Suppressor macrophage (primary cell): ENCODE data around the gene GSTA2.
"Not testable (repeated sequence)": the region's sequence is repeated elsewhere in the genome, so short reads cannot be mapped to it uniquely, and the experiment has no call there.

Experiments
- DNase-seq, 4 experiments: peaks; one replicate each; pipeline ENCODE4 v3.0.0-alpha.2; 2020 to 2022

Gene GSTA2

DNA sequence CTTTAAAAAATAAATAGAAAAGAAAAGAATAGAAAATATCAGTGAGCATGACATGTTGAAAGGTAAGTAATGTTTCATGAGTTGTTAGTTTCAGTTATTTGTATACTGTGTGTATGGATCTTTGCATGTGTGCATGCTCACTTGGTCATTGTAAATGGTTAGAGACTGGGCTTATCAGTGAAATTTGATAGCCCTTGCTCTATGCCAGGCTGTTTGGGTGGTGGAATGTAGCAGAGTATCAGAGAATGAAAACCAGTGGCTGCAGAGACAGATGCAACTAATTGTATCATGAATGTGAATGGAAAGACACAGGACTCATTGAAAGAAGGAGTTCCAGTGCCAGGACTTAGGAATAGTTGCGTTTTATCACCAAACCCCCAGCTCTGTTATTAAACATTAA is 4.2 kb downstream of the GSTA2 start:
- DNase-seq: no peak

DNA sequence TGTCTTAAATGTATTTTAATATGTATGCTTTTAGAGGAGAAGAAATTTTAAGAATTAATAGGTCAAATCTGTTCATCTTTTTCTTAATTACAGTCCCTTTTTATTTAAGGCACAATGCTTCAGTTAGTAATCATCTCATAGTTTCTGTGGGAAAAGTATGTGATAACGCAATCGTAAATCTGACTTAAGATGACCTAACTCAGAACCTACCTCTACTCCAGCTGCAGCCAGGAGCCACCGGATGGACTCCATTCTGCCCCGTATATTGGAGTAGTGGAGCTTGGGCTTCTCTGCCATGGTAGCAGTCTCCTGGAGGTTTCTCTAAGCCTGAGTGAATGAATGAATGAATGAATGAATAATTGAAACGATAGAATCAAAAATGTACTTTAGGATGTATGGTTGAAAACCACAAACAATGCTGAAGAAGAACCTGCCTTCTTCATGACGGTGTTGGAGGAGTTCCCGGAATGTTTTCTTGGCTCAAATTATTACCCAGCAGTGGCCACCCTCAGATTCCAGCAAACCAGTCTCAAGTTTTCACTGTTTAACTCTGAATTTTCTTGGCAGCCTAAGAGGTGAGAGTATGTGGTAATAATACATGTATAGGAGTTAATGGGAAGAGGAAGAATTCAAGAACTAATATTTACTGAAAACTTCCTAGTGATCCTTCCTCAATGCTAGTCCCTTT is 5.5 kb downstream of the GSTA2 start:
- DNase-seq: not testable (repeated sequence)

DNA sequence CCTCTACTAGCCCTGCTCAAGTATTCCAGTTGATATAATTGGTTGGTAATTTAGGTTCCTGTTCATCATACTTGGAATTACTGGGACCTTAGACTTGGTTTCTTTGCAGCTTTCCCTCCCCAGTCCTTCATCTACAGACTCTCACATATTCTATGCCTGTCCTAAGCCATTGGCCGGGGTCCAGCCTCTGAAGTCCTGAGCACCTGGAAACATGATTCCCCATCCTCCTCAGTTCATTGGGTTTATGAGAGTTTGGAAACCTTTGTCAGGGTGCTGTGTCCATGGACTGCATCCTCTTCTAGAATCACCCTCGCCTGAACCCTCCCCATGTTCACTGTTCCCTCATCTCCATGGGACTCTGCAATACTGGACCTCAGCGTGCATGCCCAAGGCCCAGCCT is 8.8 kb downstream of the GSTA2 start:
- DNase-seq: no peak

DNA sequence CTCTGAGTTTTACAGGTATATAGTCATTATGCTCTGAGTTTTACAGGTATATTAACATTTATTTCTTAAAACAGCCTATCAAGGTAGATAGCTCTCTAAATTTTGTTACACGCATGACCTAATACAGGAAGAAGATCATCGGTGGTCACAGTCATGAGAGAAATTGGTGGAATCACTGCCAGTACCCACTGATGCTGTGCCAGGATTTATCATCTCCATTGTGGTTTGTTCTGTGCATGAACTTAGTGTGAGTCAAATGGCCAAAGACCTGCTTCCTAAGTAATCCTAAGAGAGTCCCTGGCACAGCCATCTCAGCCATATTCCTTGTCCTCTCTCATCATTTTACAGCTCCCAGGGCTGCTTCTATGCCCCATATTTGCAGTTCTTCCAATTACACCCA is 10.1 kb downstream of the GSTA2 start:
- not testable (repeated sequence) for DNase-seq

DNA sequence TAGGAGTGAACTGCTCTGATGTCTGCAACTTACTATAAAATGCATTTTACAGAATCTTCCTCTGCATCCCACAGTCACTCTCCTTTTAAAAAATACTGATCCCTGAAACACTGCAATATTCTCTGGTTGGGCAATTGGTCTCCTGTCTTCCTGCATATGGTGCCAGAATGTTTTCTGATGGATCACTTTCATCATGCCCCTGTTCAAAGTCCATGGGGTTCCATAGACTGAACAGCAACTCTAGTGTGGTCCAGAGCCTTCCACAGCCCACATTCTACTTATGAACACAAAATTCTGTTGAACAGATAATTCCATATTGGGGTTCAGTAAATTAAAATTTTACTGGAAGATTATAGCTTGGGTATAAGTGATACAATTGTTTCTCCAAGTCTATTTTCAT is 11.0 kb downstream of the GSTA2 start:
- DNase-seq: no peak

DNA sequence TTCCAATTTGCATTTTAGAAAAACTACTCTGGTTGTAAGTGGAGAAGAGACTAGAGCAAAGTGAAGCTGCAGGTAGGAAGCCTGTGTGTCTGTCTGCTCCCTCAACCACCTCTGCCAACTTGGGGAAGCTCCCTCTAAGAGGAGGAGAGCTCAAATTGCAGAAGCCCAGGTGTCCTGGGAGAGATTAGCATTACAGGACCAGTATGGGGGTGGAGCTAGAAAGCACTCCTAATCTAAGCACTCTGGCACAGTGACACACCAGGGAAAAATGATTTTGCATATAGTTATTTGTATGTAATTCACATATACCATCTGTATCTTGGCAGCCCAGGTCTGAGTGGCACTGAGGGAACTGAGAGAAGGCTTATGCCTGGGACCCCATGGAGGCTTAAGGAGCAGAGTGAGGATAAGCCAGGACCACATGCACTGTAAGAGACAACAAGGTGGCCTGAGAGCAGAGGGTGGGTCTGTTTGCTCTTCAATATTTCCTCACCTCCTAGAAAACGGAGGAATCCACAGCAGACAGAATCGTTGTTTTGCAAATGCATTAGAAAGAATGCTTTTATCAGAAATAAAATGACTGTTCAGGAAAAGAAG is 13.6 kb downstream of the GSTA2 start:
- DNase-seq: no peak

DNA sequence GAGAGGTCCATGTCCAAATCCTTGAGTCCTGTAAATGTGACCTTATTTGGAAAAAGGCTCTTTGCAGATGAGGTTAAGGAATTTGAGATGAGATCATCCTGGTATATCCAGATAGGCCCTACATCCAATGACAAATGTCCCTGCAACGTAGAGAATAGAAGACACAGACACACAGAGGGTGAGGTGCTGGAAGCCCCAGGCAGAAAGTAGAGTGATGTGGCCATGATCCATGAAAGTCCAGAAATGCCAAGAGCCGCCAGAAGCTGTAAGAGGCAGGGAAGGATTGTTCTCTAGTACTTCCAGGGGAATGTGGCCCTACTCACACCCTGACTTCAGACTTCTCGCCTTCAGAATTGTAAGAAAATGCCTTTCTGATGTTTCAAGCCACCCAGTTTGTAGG is 16.0 kb downstream of the GSTA2 start:
- DNase-seq: not testable (repeated sequence)

DNA sequence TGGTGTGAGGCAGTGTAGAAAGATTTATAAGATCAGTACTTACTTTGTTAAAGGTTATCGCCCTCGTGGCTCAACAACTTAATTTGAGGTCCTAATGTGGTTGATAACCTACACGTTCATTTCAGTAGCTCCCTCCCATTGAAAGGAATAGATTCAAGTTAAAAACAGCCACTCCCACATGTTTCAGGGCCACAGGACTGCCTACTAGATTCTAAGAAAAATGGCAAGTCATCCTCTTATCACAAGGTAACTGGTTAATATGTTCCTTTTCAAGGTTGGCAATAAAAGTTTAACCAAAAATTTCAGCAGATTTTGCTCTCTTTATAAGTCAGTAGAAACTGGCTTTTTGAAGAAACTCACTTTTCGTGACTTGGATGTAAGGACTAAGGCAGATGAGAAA is 17.1 kb downstream of the GSTA2 start:
- DNase-seq: no peak

DNA sequence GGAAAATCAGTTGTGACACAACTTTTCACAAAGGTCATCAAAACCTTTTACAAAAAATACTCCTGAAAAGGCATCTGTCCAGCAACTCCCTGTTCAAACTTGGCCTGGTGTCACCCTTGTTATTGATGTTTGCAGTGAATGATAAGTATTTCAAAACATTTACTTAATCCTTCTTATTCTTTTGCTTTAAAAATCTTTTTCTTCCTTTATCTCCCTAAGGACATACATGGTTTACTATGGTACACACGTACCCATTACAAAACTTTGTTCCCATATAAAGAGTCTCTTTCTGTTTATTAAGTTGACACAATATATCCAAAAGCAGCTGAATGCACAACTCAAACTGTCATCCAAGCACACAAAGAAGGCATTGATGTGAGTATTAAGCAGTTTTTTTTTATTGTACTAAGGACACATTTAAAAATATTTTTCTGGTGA is 17.5 kb downstream of the GSTA2 start:
- DNase-seq: no peak

DNA sequence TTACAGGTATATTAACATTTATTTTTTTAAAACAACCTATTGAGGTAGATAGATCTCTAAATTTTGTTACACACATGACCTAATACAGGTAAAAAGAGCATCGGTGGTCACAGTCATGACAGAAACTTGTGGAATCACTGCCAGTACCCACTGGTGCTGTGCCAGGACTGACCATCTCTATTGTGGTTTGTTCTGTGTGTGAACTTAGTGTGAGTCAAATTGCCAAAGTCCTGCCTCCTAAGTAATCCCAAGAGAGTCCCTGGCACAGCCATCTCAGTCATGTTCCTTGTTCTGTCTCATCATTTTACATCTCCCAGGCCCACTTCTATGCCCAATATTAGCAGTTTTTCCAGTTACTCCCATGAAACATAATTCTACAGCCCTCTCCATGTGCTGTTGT is 21.4 kb downstream of the GSTA2 start:
- no peak for DNase-seq

DNA sequence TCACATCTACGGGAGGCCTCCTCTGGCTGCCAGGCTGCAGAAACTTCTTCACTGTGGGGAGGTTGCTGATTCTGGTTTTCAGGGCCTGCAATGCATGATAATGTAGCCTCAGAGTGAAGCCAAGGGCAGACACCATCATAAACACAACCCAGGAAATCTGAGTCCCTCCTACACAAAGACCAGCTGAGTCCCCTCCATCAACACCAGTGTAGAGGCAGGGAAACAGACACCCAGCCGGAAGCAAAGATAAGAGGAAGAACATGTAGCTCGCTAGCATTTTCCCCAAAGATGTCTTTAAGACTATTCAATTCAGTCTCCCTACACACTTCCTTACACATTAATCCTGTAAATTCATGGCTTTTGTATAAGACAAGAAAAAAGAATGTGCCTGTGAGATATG is 23.6 kb downstream of the GSTA2 start:
- no peak for DNase-seq

DNA sequence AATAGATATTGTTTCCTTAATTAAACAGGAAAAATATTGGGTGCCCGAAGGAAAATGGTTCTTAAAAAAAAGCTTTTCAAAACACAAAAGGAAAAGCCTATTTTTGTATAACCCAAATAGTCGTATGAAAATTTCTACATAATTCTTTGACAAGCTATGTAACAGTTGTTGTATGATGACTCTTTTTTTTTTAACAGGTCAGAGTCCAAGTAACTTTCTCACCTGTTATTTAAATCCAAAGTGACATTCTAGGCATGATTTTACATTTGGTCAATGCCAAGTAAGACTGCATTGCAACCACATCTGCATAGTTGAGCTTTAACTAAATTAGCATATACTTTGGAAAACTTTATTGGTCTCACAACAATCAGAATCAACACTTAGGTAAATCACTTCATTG is 24.1 kb downstream of the GSTA2 start:
- no peak for DNase-seq

DNA sequence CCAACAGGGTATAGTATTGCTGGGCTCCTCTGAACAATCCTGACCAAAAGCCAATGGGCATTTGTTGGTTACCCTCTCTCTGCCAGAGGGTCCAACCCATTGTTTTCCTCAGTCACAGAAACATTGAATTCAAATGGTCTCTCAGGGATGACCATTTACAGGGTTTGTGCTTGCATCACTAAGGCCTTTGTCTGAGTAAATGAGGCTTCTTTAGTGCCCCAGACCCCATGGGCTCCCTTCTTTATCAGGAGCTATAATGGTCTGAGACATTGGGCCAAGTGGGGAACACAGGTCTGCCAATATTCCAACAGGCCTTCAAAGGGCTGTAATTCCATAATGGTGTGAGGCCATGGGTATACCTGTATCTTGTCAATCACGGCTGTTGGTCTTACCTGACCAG is 27.1 kb downstream of the GSTA2 start:
- DNase-seq: no peak

DNA sequence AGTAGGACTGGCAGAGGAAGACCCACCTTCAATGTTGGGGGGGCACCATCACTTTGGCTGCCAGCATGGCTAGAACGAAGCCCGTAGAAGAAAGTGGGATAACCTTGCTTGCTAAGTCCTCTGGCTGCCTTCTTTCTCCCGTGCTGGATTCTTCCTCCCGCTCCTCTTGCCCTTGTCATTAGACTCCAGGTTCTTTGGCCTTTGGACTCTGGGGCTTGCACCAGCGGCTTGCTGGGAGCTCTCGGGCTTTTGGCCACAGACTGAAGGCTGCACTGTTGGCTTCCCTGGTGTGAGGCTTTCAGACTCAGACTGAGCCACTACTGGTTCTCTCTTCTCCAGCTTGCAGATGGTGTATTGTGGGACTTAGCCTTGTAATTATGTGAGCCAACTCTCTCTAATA is 28.2 kb downstream of the GSTA2 start:
- no peak for DNase-seq

DNA sequence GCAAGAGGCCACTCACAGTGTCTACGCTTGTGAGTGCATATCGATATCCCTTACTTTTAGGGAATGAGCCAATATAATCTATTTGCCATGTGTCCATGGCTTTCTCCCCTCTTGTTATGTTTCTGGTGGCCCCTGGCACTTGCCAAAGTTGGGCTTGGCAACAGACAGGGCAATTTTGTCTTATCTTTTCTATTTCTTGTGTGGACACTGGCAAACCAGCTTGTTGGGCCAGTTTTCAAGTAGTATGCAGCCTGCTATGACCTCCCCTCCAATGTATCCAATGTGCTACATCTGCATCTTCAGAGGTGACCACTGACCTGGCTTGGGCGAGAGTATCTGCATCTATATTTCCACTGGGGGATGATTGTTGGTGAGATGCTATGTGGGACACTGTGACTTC is 29.2 kb downstream of the GSTA2 start:
- no peak for DNase-seq

DNA sequence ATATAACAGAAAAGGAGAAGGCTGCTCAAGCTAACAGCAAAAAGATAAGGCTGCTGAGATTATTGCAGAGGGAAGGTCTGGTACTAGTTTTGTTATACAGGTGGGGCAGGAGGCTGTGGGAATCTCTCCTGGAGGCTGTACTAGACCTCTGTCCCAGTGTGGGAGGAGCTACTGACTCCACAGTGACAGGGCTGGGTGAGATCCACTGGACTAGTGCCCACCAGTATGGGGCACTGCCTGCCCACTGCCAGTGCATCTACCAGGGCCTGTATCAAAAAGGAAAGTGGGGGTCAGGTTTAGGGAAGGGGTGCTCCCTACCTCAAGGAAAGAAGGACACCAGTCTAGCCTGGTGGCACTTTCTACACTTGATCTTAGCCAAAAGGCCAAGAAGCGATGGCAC is 30.1 kb downstream of the GSTA2 start:
- no peak for DNase-seq

DNA sequence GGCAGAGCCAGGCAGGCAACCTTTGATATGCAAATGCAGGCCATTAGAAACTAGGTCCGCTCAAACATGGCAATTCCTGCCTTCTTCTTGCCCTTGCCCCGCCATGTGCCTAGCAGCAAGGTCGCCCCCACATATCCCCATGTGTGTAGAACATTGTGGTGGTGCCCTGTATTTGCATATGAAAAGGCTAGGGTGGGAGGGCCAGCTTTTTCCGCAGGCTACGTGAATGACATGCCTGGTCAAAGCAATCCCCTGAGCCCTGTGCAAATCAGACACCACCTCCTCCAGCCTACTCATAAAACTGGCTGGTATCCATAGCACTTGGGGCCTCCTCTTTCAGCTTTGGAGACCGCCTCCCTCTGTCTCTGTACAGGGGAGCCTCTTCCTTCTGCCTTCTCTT is 31.6 kb downstream of the GSTA2 start:
- no peak for DNase-seq

DNA sequence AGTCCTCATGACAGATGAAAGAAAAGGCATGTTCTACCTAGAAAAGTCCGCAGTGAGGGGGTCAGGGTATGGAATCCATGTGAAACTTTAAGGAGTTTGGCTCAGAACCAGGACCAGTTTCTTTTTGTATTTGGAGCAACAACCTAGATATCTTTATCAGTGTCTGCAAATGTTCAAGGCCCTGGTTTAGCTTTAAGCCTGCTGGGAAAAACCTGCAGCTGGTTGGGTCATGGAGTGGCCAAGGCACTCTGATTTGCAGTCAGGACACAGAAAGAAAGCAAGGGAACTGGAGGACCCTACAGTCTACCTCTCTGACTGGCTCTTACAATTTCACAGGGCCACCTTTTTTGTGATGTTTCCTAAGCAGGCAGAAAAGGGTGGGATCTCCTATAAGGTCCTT is 33.7 kb downstream of the GSTA2 start:
- DNase-seq: no peak

DNA sequence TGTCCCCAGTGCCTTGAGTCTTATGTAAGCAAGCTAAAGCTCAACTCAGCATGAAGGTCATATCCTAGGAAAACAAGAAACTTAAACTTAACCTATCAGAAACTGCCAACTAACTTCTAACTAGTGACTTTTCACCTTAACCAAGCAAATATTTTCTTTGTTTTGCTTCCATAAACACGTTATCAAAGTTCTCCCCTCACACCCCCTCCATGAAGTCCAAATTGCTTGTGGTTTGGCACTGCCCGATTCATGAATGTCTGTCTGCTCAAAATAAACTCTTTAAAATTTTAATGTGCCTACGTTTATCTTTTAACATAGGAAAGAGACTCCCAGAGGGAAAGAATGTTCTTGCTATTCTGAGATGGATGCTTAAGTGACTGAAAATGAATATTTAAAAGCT is 34.9 kb downstream of the GSTA2 start:
- DNase-seq: no peak

DNA sequence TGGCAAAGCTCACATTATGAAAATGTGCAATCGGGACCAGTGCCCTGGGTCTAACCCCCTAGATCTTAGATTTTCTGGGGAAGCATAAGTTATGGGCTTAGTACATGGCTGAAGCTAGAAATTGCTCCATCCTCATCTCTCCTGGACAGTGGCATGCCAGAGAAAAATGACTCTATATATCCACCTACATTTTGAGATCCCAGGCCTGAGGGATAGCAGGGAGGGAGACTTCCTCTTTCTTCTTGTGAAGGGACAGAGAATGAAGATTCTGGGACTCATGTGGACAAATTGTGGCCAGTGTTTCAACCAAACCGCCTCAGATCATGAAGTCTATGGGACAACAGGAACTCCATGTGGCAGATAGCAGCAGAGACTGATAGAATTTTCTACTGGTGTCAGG is 35.4 kb downstream of the GSTA2 start:
- DNase-seq: no peak

DNA sequence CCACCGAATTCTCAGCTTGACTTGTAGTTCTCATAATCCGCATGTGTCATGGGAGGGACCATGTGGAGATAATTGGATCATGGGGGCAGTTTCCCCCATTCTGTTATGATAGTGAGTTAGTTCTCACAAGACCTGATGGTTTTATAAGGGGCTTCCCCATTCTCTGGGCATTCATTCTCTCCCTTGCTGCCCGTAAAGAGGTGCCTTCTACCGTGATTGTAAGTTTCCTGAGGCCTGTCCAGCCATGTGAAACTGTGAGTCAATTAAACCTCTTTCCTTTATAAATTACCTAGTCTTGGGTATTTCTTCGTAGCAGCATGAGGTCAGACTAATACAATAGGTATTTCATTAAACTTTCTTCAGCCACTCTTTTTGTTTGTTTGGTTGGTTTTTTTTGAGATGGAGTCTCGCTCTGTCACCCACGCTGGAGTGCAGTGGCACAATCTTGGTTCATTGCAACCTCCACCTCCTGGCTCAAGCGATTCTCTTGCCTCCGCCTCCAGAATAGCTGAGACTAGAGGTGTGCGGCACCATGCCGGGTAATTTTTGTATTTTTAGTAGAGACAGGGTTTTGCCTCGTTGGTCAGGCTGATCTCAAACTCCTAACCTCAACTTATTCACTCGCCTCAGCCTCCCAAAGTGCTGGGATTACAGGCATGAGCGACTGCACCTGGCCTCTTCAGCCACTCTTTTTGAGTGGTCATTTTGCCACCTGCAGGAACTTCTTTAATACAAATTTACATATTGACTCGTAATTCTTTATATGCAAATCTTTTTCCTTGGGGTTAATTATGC is 36.3 kb downstream of the GSTA2 start:
- DNase-seq: no peak

DNA sequence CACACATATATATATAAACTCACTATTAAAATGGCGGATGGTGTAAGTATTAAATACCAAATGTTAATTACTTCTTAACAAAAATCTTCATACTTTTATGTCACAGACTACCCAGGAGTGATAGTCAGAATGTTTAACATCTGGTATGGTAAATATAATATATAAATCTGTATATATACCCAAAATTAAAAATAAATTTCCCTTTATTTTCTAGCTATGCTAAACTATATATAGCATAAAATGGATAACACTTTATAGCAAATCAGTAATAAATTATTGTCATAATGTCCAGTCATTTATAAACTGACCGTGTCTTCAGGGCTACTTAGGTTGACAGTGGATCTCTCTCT is 37.1 kb downstream of the GSTA2 start:
- no peak for DNase-seq

DNA sequence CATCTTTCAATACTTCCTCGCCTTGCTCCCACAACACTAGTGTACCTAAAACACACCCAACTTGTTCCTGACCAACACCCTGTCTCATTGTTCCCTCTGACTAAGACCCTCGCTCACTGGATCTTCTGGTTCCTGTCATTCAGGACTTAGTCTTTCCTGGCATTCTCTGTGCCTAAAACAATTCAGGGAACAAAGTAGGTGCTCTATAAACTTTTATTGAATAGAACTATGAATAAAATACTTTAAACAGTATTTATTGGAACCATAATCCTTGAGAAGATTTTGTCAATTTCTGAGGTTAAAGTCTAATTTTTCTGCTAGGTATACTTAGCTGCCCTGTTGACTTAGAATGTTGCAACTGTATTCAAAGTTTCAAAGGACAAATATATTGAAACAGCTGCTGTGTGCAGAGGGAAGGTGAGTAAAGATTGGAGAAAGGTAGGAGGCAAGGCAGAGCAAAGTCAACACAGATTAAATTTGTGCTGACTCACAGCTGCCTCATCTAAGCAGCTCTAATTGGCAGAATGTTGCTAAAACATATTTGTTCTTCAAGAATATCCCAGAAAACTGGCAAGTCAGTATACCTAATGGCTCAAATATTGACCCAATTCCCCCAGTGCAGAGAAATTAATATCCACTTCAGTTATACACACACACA is 37.6 kb downstream of the GSTA2 start:
- no peak for DNase-seq

DNA sequence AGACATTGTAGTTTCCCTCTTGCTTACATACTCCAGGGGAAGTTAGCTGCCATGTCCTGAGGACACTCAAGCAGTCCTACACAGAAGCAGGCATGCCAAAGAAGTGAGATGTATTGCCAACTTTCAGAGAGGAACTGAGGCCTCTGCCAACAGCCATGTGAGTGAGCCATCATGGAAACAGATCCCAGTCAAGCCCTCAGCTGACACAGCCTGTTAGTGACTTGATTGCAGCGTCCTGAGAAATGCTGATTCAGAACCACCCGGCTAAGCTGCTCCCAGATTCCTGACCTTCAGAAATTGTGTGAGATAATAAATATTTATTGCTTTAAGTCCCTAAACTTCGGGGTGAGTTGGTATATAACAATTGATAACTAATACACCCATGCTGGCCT is 38.1 kb downstream of the GSTA2 start:
- DNase-seq: peak; percentile 21 to 65 (median 55)
